Parathyroid adenoma (tissue), 2 donors: ENCODE data around the gene SLC17A7.

ENCODE experiments used
- H2AFZ ChIP-seq: fragments of 300-600 bp; sonication (generic); one replicate; pipeline ENCODE4 v1.7.0; 2017; ENCODE audit warnings: antibody characterized with exemption, mild to moderate bottlenecking
- H3K27ac ChIP-seq: fragments of 300-600 bp; sonication (generic); one replicate; pipeline ENCODE4 v1.7.0; 2017
- H3K27me3 ChIP-seq: fragments of 300-600 bp; sonication (generic); one replicate; pipeline ENCODE4 v1.7.0; 2017; ENCODE audit warnings: low read length; ENCODE audit not compliant: control insufficient read depth, insufficient read depth
- H3K36me3 ChIP-seq: fragments of 300-600 bp; sonication (generic); one replicate; pipeline ENCODE4 v1.7.0; 2017; ENCODE audit warnings: low read length; ENCODE audit not compliant: control insufficient read depth, insufficient read depth
- H3K4me1 ChIP-seq: fragments of 300-600 bp; sonication (generic); one replicate; pipeline ENCODE4 v1.7.0; 2017; ENCODE audit warnings: control low read depth
- H3K4me2 ChIP-seq: fragments of 300-600 bp; sonication (generic); one replicate; pipeline ENCODE4 v1.7.0; 2017; ENCODE audit warnings: low read length
- H3K4me3 ChIP-seq: fragments of 300-600 bp; sonication (generic); one replicate; pipeline ENCODE4 v1.7.0; 2017; ENCODE audit warnings: low read depth, low read length
- H3K79me2 ChIP-seq: fragments of 300-600 bp; sonication (generic); one replicate; pipeline ENCODE4 v1.7.0; 2017; ENCODE audit warnings: control low read depth
- H3K9ac ChIP-seq: fragments of 300-600 bp; sonication (generic); one replicate; pipeline ENCODE4 v1.7.0; 2017; ENCODE audit warnings: mild to moderate bottlenecking
- H3K9me3 ChIP-seq: fragments of 300-600 bp; sonication (generic); one replicate; pipeline ENCODE4 v1.7.0; 2017; ENCODE audit warnings: low read length; ENCODE audit not compliant: control insufficient read depth
- CTCF ChIP-seq: fragments of 300-600 bp; sonication (generic); IDR thresholded peaks from one replicate; pipeline ENCODE4 v1.7.0; 2017; ENCODE audit warnings: antibody characterized with exemption, mild to moderate bottlenecking
- donor health status: primary hyperparathyroidism.

SLC17A7 gene

DNA sequence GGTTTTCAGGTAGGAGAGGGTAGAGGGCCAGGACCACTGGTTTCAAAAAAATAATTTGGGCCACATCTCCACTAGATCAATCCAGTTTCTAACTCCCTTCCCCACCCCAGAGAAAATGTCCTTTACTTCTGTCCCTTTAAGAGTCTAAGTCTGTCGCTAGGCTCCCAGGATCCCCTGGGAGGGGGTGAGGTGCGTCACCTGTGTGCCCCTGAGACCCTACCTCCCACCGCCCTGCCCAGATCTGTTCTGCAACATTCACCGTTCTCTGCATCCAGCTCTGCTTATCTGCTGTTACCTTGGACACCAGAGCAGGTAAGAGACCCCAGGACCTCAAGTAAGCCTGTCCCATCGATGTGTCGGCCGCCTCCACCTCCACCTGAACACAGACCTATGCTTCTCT is 16.1 kb downstream of the SLC17A7 start, which contains the start of gene GFY:
TSS of gene GFY (plus strand) at position 211 of the 400 bp plus-strand sequence. CDS start 1,043 bp downstream, outside the sequence.
- Histone ChIP-seq H3K9me3 (no peaks in the 10 kb centered on the region), H3K4me3 (no peak within 1 kb of the TSS), H3K27ac (no peak within 1 kb of the TSS), H2AFZ (no peak within 1 kb of the TSS), H3K27me3 (peaks cover 35% of the 10 kb centered on the region), H3K4me2 (no peak within 1 kb of the TSS), H3K79me2 (no peaks in the 10 kb centered on the region), H3K36me3 (no peaks in the 10 kb centered on the region), H3K4me1 (no peaks in the 10 kb centered on the region), H3K9ac (no peak within 1 kb of the TSS)
- TF ChIP-seq CTCF = no peak

GRCh38 chr19:49423985-49424303 is 17.4 kb downstream of the SLC17A7 start:
- Histone ChIP-seq H3K36me3 (no peaks in the 10 kb centered on the region), H2AFZ (no peak overlapping the region), H3K4me2 (no peak overlapping the region), H3K4me3 (no peak overlapping the region), H3K27me3 (peaks cover 35% of the 10 kb centered on the region), H3K79me2 (no peaks in the 10 kb centered on the region), H3K9me3 (no peaks in the 10 kb centered on the region), H3K27ac (no peak overlapping the region), H3K4me1 (no peaks in the 10 kb centered on the region), H3K9ac (no peak overlapping the region)
- no peak for TF ChIP-seq CTCF

DNA sequence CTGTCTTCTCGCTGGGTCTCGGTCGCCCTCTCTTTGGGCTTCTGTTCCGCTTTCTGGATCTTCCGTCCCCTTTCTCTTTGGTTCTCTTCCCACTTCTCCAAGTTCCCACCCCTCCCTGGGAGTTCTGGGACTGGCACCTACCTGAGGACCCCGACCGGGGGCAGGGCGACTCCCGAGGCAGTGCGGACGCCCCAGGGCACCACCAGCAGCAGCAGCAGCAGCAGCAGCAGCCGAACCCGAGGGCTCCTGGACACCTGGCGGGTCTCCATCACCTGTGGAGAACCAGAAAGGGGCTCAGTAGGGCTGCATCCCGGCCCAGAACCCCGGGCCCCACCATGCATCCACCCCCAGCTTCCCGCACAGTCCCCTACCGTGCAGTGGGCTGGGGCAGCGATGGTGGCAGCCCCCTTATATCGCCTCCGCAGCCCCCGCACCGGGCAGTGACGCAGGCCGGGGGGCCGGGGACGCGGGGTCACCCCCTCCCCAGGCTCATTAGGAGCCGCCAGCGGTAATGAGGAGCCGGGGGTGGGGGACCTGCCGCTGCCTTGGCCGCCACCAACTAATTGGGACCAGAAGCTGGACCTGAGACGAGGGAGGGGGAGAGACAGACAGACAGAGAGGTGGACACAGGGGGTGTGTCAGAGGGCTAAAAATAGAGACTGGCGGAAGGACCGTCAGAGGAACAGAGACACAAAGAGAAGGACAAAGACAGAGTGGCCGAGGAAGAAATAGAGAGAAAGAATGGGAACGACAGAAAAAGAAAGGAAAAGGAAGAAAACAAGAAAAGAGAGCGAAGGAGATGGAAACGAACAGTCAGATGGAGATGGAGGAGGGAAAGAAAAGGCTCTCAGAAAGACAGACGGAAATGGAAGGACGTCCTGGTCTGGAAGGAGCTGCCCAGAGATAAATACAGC is 18.0 kb downstream of the SLC17A7 start, which contains the start of gene PTH2:
TSS of gene PTH2 (minus strand) at position 371 of the 914 bp plus-strand sequence. CDS start at position 269, 102 bp downstream.
- no peaks in the 10 kb centered on the region for H3K36me3 ChIP-seq
- H3K27me3 ChIP-seq = peaks cover 35% of the 10 kb centered on the region
- no peak within 1 kb of the TSS for H3K4me3 ChIP-seq
- H3K9ac ChIP-seq = no peak within 1 kb of the TSS
- no peaks in the 10 kb centered on the region for H3K9me3 ChIP-seq
- H3K79me2 ChIP-seq = no peaks in the 10 kb centered on the region
- H3K4me1 ChIP-seq = no peaks in the 10 kb centered on the region
- no peak within 1 kb of the TSS for H3K27ac ChIP-seq
- no peak within 1 kb of the TSS for H2AFZ ChIP-seq
- H3K4me2 ChIP-seq = peak within 1 kb of the TSS; percentile 47
- no peak for TF ChIP-seq CTCF

- Histone ChIP-seq H3K9ac (no peak overlapping the region), H3K4me1 (no peaks in the 10 kb centered on the region), H3K27ac (no peak overlapping the region), H3K4me3 (no peak overlapping the region), H3K9me3 (no peaks in the 10 kb centered on the region), H3K79me2 (no peaks in the 10 kb centered on the region), H3K4me2 (peak overlapping the region; percentile 47), H2AFZ (no peak overlapping the region), H3K36me3 (no peaks in the 10 kb centered on the region), H3K27me3 (peaks cover 35% of the 10 kb centered on the region)
- no peak for TF ChIP-seq CTCF
Measured at GRCh38 chr19:49422407-49423070, 18.8 kb downstream of the SLC17A7 start.
